ENCODE data around the gene FGF21.

Gene FGF21

GRCh38 chr19:48731452-48731851 is 23.9 kb upstream of the FGF21 start:
- no peak for DNase-seq

- DNase-seq = no peak
These were observed 20.7 kb upstream of the FGF21 start for GRCh38 chr19:48734625-48735024.

GRCh38 chr19:48735031-48735615 is 20.2 kb upstream of the FGF21 start:
- no peak for DNase-seq

- DNase-seq = no peak
These were observed 17.8 kb upstream of the FGF21 start for GRCh38 chr19:48737360-48737998.

GRCh38 chr19:48738557-48739403 is 16.5 kb upstream of the FGF21 start:
- peak; percentile 83 for DNase-seq

- no peak for DNase-seq
These were observed 15.7 kb upstream of the FGF21 start for GRCh38 chr19:48739404-48740163.

GRCh38 chr19:48740164-48740972 is 15.0 kb upstream of the FGF21 start, which contains the start of gene RASIP1:
TSS of gene RASIP1 (minus strand) at chr19:48740610. CDS start at chr19:48740282, 328 bp downstream.
- DNase-seq = no peak

- peak; percentile 69 for DNase-seq
These were observed 14.0 kb upstream of the FGF21 start for GRCh38 chr19:48741129-48741999.

GRCh38 chr19:48742096-48742495 is 13.2 kb upstream of the FGF21 start:
- no peak for DNase-seq

GRCh38 chr19:48745208-48745995 is 9.9 kb upstream of the FGF21 start:
- DNase-seq = peak; percentile 78

- DNase-seq = no peak
These were observed 9.2 kb upstream of the FGF21 start for GRCh38 chr19:48746110-48746509.

- DNase-seq = peak; percentile 80
These were observed 8.4 kb upstream of the FGF21 start, which contains the start of gene IZUMO1 for GRCh38 chr19:48746738-48747575. TSS of gene IZUMO1 (minus strand) at chr19:48746909. CDS start at chr19:48745859, 1,050 bp downstream.

- no peak for DNase-seq
These were observed 5.6 kb upstream of the FGF21 start for GRCh38 chr19:48749571-48750198.

GRCh38 chr19:48750351-48750750 is 5.0 kb upstream of the FGF21 start:
- DNase-seq = no peak

GRCh38 chr19:48750771-48751504 is 4.4 kb upstream of the FGF21 start:
- no peak for DNase-seq

GRCh38 chr19:48751845-48752495 is 3.4 kb upstream of the FGF21 start:
- no peak for DNase-seq

Measured in DMS153 (cell line).